Middle frontal gyrus (tissue), 1 donor: ENCODE measurements around the gene PLEKHA7.

Experiments used
- DNase-seq: peaks from one replicate; pipeline ENCODE4 v3.0.0-alpha.2; 2015; ENCODE audit warnings: low spot score; ENCODE audit errors: extremely low spot score

Gene PLEKHA7

DNA sequence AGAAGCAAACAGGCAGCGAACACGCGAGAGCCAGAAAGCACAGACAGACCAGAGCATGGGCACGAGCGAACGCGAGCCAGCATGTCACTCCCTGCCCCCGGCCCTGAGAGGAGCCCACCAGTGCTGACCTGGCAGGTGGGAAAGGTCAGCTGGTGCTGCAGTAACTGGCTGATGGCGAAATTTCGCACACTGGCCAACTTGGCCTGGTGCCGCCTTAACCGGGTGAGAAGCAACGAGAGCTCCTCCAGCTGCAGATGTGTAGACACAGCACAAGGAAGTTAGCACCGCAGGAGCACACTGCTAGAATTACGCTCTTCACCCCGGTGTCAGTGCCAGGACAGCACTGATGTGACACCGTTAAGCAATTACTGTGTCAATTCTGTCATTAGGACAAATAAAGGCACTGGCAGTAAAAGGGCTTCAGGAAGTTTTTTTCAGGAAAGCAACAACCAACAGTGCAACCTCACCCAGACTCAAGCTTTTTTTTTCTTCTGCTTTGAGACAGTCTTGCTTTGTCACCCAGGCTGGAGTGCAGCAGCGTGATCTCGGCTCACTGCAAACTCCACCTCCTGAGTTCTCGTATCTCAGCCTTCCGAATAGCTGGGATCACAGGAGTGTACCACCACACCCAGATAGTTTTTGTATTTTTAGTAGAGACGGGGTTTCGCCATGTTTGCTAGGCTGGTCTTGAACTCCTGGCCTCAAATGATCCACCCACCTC, 199.0 kb downstream of the PLEKHA7 start:
- DNase-seq: no peak

DNA sequence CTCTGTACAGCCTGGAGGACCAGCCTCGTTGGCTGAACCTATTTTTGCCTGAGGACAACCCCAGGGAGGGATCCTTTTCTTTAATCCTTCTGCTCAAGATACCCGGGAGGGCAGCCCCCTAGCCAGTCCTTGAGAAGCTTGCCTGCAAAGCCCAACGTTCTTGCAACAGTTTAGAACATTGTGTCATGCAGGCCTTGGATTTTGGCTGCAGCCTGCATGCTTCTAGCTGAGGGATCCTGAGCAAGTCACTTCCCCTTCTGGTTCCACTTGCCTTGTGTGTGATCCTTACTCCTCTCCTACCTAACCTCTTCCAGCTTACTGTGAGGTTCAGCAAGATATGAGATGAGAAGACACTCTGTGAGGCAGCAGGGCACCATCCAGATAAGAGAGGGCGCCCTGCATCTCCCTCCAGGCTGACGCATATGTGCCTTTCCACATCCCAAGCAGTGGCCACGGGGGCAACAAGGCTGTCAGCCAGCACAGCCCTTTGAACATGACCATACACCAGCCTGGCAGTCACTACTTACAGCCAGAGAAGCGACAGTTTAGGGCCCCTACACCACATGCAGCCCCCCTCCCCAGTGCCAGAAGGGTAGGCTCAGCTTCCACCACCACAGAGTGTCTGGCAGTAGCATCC, 199.7 kb downstream of the PLEKHA7 start:
- DNase-seq: no peak

DNA sequence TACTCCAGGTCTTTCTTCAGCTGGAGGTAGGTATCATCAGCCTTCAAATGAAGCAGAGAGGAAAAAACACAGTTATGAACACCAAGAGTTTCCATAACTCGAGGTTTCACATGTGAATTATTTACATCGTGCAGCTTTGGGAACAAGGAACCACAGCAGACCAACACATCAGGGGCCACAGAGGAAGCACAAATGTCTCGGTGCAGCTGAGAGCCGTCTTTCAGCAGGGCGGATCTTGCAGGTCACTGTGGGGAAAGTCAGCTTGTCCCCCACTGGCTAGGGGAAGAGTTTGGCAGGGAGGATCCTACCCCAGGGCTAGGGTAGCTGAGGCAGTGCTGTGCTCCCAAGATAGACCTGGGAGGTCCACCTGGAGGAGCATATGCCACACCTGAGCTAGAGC, 201.1 kb downstream of the PLEKHA7 start:
- no peak for DNase-seq

DNA sequence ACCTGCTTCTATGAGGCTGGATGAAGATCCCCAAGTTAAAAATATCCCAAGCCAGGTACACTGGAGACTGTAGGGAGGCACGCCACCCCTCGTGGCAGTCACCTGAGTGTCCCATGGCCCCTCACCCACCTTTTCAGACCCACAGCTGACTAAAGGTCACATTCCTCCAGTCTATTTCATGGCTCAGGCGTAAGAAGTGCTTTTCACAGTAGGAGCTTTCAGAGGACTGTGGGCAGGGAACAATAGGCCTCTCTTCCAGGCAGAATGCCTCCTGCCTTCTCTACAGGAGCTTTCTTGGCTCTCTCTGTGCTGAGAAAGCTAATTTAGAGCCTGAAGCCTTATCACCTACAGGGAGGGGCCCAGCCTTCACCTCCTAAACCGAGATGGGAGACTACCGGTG, 201.9 kb downstream of the PLEKHA7 start:
- no peak for DNase-seq

- no peak for DNase-seq
Observed at GRCh38 chr11:16811136-16812020, 202.8 kb downstream of the PLEKHA7 start.

DNA sequence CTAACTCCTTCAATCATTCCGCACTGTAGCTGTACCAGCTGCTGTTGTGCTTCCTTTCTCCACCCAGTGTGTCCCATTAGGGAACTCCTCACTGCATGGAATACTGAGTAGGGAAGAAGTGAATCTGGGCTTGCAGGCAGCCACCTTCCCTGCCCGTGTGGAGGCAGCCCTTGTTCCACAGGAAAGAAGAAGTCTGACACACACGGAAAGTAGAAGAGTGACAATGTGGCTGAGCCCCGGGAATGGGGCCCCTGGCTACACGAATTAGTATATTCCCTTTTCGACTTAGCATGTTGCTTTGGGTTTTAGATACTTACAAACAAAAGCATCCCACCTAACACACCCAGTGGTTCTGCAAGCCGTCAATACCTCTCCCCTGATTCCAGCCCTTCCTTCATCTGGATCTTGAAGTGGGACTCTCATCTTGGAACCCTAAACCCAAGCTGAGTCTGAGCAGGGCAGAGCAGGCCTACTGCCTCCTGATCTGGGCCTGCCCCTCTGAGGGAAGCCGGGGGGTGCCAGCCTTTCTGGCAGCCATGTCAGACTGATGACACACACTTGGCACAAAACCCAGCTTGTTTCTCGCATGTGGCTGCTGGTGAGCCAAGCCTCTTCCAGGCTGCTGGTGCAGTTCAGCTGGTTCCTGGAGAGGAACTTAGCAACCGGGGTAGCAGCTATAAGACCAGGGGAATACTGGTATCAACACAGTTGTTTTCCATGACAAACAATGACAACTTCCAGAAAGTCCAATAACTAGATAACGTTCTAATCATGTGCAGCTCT, 204.1 kb downstream of the PLEKHA7 start:
- peak; percentile 19 for DNase-seq

DNA sequence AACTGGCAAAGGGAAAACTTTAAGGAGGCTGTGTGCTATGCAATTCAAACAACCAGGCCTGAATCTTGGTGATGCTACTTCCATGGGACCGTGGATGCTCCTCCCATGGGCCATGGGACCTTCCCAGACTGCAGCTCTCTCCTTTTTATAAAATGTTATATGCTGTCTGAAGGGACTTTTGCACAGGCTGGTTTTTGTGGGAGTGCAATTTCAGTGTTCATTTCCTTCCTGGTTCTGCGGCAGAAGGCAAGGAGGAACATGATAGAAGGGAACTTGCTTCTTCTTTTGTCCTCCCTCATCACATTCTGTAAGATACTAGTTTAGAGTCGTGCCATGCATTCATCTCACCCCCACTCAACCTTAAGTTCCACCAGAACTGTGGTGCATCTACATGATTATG, 206.9 kb downstream of the PLEKHA7 start:
- no peak for DNase-seq

DNA sequence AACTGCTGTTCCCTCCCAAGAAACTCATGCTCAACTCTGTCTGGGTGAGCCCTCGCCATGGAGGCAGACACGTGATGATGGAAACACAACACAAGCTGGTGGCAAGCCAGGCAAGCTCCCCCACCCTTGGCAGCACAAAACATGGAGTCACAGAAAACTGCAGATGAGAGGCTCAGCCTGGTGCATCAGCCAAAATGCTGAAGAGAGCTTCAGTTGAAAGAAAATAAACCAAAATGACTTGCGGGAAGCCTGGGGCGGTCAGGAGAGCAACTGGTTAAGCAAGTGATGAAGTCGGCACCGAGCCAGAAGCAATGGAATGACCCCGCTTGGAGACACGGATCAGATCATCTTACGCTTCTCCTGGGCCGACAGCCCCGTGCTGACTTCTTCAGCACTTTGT, 207.4 kb downstream of the PLEKHA7 start:
- no peak for DNase-seq

DNA sequence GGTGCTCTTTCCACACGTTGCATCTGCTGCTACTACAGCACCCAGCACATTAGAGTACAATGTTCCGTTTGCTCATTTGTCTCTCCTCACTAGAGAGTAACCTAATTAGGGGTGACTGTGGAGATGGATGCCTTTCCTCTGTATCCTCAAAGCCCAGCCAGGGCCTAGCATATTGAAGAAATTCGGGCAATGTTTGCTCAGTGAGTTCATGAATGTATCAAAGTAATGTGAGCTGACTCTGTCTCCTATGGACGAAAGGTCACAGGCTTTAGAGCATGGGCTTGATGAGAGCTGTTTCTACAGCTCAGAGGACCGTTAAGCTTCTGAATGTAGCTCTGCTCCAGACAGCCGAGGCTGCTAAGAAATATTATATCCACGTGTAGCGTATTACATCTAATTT, 208.3 kb downstream of the PLEKHA7 start:
- no peak for DNase-seq

DNA sequence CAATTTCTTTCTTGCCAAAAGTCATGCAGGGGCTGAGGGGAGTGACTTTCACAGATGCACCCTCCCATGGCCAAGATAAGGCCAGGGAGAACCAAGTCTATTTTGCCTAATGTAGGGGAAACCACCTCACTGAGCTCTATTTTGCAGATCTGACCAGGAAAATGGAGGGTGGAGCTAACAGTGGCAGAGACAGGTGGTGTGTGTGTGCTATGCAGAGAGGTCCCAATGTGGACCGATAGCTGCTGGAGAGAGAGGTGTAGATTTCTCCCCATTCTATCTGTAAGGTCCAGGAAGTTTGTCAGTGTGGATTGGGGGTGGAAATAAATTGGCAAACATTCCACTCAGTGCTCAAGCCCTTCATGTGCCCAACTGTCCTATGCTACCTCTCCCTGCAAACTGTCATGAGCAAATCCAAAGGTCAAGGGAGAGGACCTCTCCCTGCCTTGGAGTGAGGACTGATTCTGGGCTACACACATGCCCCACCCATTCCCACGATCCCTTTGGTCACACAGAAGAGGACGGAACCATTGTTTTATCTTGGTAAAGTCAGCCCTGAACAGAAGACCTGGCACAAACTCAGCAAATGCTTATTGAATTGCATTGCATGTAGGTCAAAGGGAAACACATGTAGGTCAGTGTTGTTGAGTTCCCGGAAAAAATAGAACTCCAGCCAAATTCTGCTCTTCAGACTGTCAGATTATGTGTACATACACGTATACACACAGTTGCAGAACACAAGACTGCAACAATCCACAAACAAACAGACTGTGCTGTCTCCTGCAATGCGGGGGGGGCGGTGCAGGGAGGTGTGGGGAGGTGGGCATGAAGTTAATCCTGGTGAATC, 209.9 kb downstream of the PLEKHA7 start:
- no peak for DNase-seq

GRCh38 chr11:16801288-16801980, 212.8 kb downstream of the PLEKHA7 start:
- no peak for DNase-seq

DNA sequence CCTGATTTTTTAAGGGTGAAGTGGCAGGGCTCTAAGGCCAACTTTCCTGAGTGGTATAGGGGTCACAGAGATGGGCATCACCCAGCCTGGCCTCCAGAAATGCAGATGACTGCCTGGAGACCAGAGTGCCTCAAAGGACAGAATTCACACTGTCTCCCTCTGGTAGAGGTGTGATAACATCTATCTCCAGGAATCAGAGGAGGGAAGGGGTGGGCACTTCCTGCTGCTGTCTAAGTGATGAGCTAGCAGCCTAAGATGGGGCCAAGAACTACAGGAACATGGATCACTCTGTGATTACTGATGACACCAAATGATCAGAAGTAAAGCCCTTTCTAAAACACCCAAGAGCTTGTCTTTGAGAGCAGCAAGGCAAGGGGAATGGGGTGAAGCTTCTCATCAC, 213.8 kb downstream of the PLEKHA7 start:
- no peak for DNase-seq

DNA sequence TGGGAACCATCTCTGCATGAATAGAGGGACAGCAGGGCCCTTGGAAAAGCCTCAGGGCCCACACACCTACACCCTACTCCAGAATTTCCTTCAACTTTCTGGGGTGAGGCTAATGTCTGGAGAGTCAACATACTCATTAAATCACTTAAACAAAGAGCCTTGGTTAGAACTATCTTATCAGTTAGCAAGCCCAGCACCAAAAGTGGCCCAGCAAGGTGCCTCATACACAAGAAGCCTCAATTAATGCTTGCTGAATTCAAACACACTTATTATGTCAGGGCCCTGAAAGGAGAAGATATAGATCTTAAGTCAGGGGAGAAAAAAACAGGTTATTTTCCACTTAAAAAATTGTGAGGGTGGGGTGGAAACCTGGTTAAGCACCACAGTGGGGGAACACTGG, 214.3 kb downstream of the PLEKHA7 start:
- no peak for DNase-seq

DNA sequence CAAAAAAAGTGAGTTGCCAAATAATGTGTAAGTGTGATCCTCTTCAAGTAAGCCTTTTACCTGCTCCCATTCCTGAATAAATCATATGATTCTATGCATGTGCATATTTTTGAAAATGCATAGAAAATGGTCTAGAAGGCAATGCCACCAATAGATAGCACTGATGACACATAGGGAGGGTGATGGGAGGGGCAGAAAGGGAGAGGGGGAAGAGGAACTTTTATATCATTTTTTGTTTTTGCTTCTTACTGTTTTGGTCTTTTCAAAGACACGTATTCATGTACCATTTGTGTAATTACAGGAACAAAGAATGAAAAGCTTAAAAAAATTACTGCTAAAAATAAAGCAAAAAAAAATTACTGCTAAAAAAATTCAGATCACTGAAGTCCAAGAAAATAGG, 215.0 kb downstream of the PLEKHA7 start:
- no peak for DNase-seq

- no peak for DNase-seq
Observed at GRCh38 chr11:16797776-16798175, 216.4 kb downstream of the PLEKHA7 start.

- DNase-seq: no peak
Observed at GRCh38 chr11:16796311-16796710, 217.9 kb downstream of the PLEKHA7 start.

- DNase-seq: no peak
Observed at GRCh38 chr11:16795146-16795545, 219.1 kb downstream of the PLEKHA7 start.

DNA sequence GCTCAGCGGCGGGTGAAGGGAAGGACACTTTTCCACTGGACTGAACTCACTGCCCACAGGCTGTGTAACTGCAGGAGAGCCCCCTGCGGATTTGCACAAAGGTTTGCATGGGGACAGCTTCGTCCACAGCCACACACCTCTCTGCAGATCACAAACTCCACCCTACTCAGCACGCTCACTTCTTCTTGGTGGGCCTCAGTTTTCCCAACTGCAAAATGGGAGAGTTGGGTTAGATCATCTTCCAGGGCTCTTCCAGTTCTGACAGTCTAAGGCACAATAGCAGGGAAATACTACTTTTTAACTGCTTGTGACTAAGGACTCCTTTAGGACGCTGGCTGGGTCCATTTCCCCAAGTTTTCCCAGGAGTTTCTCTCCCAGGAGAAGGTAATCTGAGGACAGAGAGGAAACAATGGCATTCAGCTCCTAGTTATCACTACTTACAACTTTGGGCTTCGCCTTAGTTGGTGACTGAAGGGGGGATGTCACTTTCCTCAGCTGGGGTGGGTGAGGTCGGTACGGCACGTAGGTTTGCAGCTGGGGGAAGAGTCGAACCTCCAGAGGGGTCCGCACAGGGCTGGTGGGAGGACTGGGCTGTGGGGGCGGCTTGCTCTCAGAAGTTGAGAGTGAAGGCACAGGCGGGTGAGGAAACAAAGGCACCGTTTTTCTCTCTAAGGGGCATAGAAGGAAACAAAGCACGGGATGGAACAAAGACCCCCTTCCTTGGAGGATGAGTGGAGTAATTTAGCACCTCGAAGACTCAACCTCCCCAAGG, 220.0 kb downstream of the PLEKHA7 start:
- DNase-seq: no peak

- DNase-seq: no peak
Observed at GRCh38 chr11:16793511-16793910, 220.7 kb downstream of the PLEKHA7 start.
